Hematopoietic multipotent progenitor cell (in vitro differentiated cells): Measurements from ENCODE around the gene CLMP. TPM values are rescaled to one million over a fixed set of nuclear protein-coding genes. Genes with fewer than 3 reads are reported as not detected.
A peak's percentile ranks its signal among the peaks of the same experiment; 100 is the strongest.
"Not testable (repeated sequence)": the region's sequence is repeated elsewhere in the genome, so short reads cannot be mapped to it uniquely, and the experiment has no call there.

Source experiments
- DNase-seq, 3 donors: peaks; one replicate each; pipeline ENCODE4 v3.0.0-alpha.2; 2011 to 2015; ENCODE audit warnings: low read depth in 2 of 3, low spot score in 2 of 3
- total RNA-seq: library from RNA; depleted of rRNA; stranded (reverse); fragments of >200 nt; gene quantifications from one replicate; pipeline ENCODE4 v1.2.3, GENCODE V29; 2012

CLMP gene
- total RNA-seq, 1 donor: under 0.01 TPM

GRCh38 chr11:123144707-123145106, 50.3 kb downstream of the CLMP start:
- DNase-seq: no peak

GRCh38 chr11:123143921-123144320, 51.1 kb downstream of the CLMP start:
- no peak for DNase-seq

- DNase-seq: no peak
Observed at GRCh38 chr11:123143476-123143875, 51.6 kb downstream of the CLMP start.

- DNase-seq: no peak
Observed at GRCh38 chr11:123139206-123139605, 55.8 kb downstream of the CLMP start.

- peak in 2 of 3 donors; percentile 45 to 70 for DNase-seq
Observed at GRCh38 chr11:123137431-123138224, 57.4 kb downstream of the CLMP start.

GRCh38 chr11:123135863-123136446, 59.1 kb downstream of the CLMP start:
- no peak for DNase-seq

GRCh38 chr11:123132881-123133280, 62.2 kb downstream of the CLMP start:
- no peak for DNase-seq

- DNase-seq: not testable (repeated sequence)
Observed at GRCh38 chr11:123132034-123132766, 62.8 kb downstream of the CLMP start.

GRCh38 chr11:123129920-123130319, 65.1 kb downstream of the CLMP start:
- no peak for DNase-seq

- no peak for DNase-seq
Observed at GRCh38 chr11:123125169-123125568, 69.9 kb downstream of the CLMP start.

- DNase-seq: no peak
Observed at GRCh38 chr11:123122852-123123251, 72.2 kb downstream of the CLMP start.

- DNase-seq: no peak
Observed at GRCh38 chr11:123122341-123122740, 72.7 kb downstream of the CLMP start.

- no peak for DNase-seq
Observed at GRCh38 chr11:123116486-123116885, 78.6 kb downstream of the CLMP start.

- peak in 2 of 3 donors; percentile 11 to 63 for DNase-seq
Observed at GRCh38 chr11:123111465-123111864, 83.6 kb downstream of the CLMP start.

GRCh38 chr11:123110397-123110796, 84.7 kb downstream of the CLMP start:
- DNase-seq: no peak

GRCh38 chr11:123107945-123108495, 87.0 kb downstream of the CLMP start:
- no peak for DNase-seq

GRCh38 chr11:123104697-123105096, 90.4 kb downstream of the CLMP start:
- no peak for DNase-seq

GRCh38 chr11:123103326-123103980, 91.6 kb downstream of the CLMP start:
- peak in 2 of 3 donors; percentile 44 to 79 for DNase-seq

- no peak for DNase-seq
Observed at GRCh38 chr11:123100379-123101085, 94.5 kb downstream of the CLMP start.

GRCh38 chr11:123098990-123099389, 96.1 kb downstream of the CLMP start:
- DNase-seq: no peak
